Subcutaneous adipose tissue (tissue), 4 donors: Measurements from ENCODE around the gene RAD18. TPM values are rescaled to one million over a fixed set of nuclear protein-coding genes. Genes with fewer than 3 reads are reported as not detected.

Experiments used
- CTCF ChIP-seq: fragments of 450-650 bp; IDR thresholded peaks from one replicate; pipeline ENCODE4 v1.5.1; 2016; ENCODE audit warnings: low read depth, mild to moderate bottlenecking, control low read depth, antibody characterized with exemption, moderate library complexity
- total RNA-seq, 4 donors: library from RNA; depleted of rRNA; stranded (reverse); fragments of >200 nt; gene quantifications; one replicate each; pipeline ENCODE4 v1.1.0, GENCODE V29; 2016

The RAD18 gene
- 10 to 100 TPM in 2 of 4 donors, 1 to 10 TPM in 2; 5.9 to 12.2 (median 9.9) TPM for total RNA-seq

- TF ChIP-seq CTCF, result no peak
These were observed at the start of gene RAD18 for GRCh38 chr3:8963137-8963853. RAD18 (minus strand) TSS chr3:8963472; CDS start chr3:8963385, 87 bp downstream.

- TF ChIP-seq CTCF, result no peak
These were observed 49.2 kb upstream of the RAD18 start for GRCh38 chr3:9012521-9012920.

- TF ChIP-seq CTCF, result no peak
These were observed 46.8 kb upstream of the RAD18 start for GRCh38 chr3:9009976-9010545.

- no peak for TF ChIP-seq CTCF
These were observed 45.4 kb upstream of the RAD18 start for GRCh38 chr3:9008550-9009255.

GRCh38 chr3:9007928-9008327 lies 44.7 kb upstream of the RAD18 start:
- TF ChIP-seq CTCF, result no peak

GRCh38 chr3:9007213-9007612 lies 43.9 kb upstream of the RAD18 start:
- no peak for TF ChIP-seq CTCF

- no peak for TF ChIP-seq CTCF
These were observed 36.8 kb upstream of the RAD18 start for GRCh38 chr3:9000041-9000440.
